ENCODE measurements around the gene BAIAP2L1.

- TF ChIP-seq CTCF (IDR thresholded peaks at IDR 0.05; ENCODE audit: extremely low read depth in 1 of 2, insufficient read depth in 1 of 2, low read depth in 1 of 2, low read length in 2 of 2) (no peak), POLR2A (IDR thresholded peaks at IDR 0.05; ENCODE audit: low read depth, low read length) (no peak), EZH2 (IDR thresholded peaks at IDR 0.05; ENCODE audit: borderline replicate concordance, low read depth, low read length, severe bottlenecking) (no peak), MAX (IDR thresholded peaks at IDR 0.05; ENCODE audit: insufficient read depth, insufficient read length) (no peak), POLR2AphosphoS5 (IDR thresholded peaks at IDR 0.05; ENCODE audit: insufficient read depth, low read depth, low read length) (no peak), JUN (IDR thresholded peaks at IDR 0.05; ENCODE audit: borderline replicate concordance, insufficient read depth, insufficient read length, low read depth) (no peak), FOS (IDR thresholded peaks at IDR 0.05; ENCODE audit: borderline replicate concordance, insufficient read depth, low read length) (no peak)
Observed at GRCh38 chr7:98352621-98353020, 48.3 kb downstream of the BAIAP2L1 start.

Data from endothelial cell of umbilical vein (primary cell).